Endodermal cell (in vitro differentiated cells): ENCODE measurements around the gene SEH1L. TPM values are rescaled to one million over a fixed set of nuclear protein-coding genes. Genes with fewer than 3 reads are reported as not detected.
A peak's percentile ranks its signal among the peaks of the same experiment; 100 is the strongest.

ENCODE experiments used
- DNase-seq: peaks from one replicate; pipeline ENCODE4 v3.0.0-alpha.2; 2017
- H3K27ac ChIP-seq: 2 replicates; pipeline ENCODE4 v1.5.1; 2013; ENCODE audit warnings: mild to moderate bottlenecking, low read depth, low read length, moderate library complexity
- H3K27me3 ChIP-seq: 2 replicates; pipeline ENCODE4 v1.6.1; 2013; ENCODE audit warnings: mild to moderate bottlenecking, low read length, moderate library complexity; ENCODE audit not compliant: insufficient read depth, control insufficient read depth, poor library complexity, severe bottlenecking
- H3K36me3 ChIP-seq: 2 replicates; pipeline ENCODE4 v1.7.0; 2013; ENCODE audit warnings: mild to moderate bottlenecking, low read length, moderate library complexity; ENCODE audit not compliant: control insufficient read depth, insufficient read depth
- H3K4me1 ChIP-seq: one replicate; pipeline ENCODE4 v1.7.0; 2013; ENCODE audit warnings: low read length; ENCODE audit not compliant: control insufficient read depth, insufficient read depth
- H3K4me3 ChIP-seq: 2 replicates; pipeline ENCODE4 v1.5.1; 2013; ENCODE audit warnings: mild to moderate bottlenecking, low read length, moderate library complexity
- H3K9ac ChIP-seq: 2 replicates; pipeline ENCODE4 v1.6.1; 2013; ENCODE audit warnings: mild to moderate bottlenecking, low read length, moderate library complexity; ENCODE audit not compliant: poor library complexity, severe bottlenecking; ENCODE audit errors: extremely low read depth
- H3K9me3 ChIP-seq: 2 replicates; pipeline ENCODE4 v1.6.1; 2013; ENCODE audit warnings: mild to moderate bottlenecking, low read length, moderate library complexity; ENCODE audit not compliant: control insufficient read depth
- H3K27ac Mint-ChIP-seq: 2 replicates; pipeline ENCODE4 v1.8.0; 2020; ENCODE audit warnings: mixed read lengths
- H3K27me3 Mint-ChIP-seq: 2 replicates; pipeline ENCODE4 v1.8.0; 2021; ENCODE audit warnings: mild to moderate bottlenecking, mixed read lengths; ENCODE audit not compliant: insufficient read depth
- H3K36me3 Mint-ChIP-seq: 2 replicates; pipeline ENCODE4 v1.8.0; 2020; ENCODE audit warnings: low read depth, mixed read lengths
- H3K4me1 Mint-ChIP-seq: 2 replicates; pipeline ENCODE4 v1.8.0; 2020; ENCODE audit warnings: mixed read lengths
- H3K4me3 Mint-ChIP-seq: 2 replicates; pipeline ENCODE4 v1.8.0; 2020; ENCODE audit warnings: mild to moderate bottlenecking, moderate library complexity, mixed read lengths
- H3K9me3 Mint-ChIP-seq: 2 replicates; pipeline ENCODE4 v1.8.0; 2020; ENCODE audit warnings: mild to moderate bottlenecking, mixed read lengths
- WGBS, 2 experiments: methylation state at CpG; one replicate each; pipeline versions ENCODE4 v1.1.5 to v1.1.7; 2013; ENCODE audit warnings: missing lambda C conversion rate in 2 of 2, mixed read lengths in 1 of 2; ENCODE audit not compliant: insufficient coverage in 1 of 2, insufficient read length in 1 of 2; 5-methylcytosine and 5-hydroxymethylcytosine counted together
- total RNA-seq, 2 donors: library from RNA; stranded (reverse); fragmentation: NEBNext Ultra II Directional in 1 of 2; extraction: Animal tissue kit (Norgen Biotek cat#: 25700) in 1 of 2; gene quantifications; 2 replicates in 1 of 2; 3 replicates in 1 of 2; pipeline ENCODE4 v1.2.1, GENCODE V29; 2021
- TF ChIP-seq, protein P1 (sequence below): fragments of 200-600 bp; sonication (generic); conservative IDR thresholded peaks from 2 replicates; pipeline ENCODE4 v1.5.0; 2021; ENCODE audit warnings: antibody characterized with exemption, mild to moderate bottlenecking

The SEH1L gene
- total RNA-seq, 2 donors from 2014 or later: 58.4 to 63.0 TPM

GRCh38 chr18:12930376-12930775 is 17.4 kb upstream of the SEH1L start:
- no peaks in the 10 kb centered on the region for H3K9me3 ChIP-seq
- Mint-ChIP-seq H3K36me3 (no peaks in the 10 kb centered on the region), H3K4me1 (peaks cover 8% of the 10 kb centered on the region), H3K4me3 (no peak overlapping the region), H3K27ac (no peak overlapping the region), H3K9me3 (no peaks in the 10 kb centered on the region), H3K27me3 (no peaks in the 10 kb centered on the region)
- peak; percentile 4 for DNase-seq
- H3K4me3 ChIP-seq: no peak overlapping the region
- no peak overlapping the region for H3K9ac ChIP-seq
- TF ChIP-seq, protein P1, sequence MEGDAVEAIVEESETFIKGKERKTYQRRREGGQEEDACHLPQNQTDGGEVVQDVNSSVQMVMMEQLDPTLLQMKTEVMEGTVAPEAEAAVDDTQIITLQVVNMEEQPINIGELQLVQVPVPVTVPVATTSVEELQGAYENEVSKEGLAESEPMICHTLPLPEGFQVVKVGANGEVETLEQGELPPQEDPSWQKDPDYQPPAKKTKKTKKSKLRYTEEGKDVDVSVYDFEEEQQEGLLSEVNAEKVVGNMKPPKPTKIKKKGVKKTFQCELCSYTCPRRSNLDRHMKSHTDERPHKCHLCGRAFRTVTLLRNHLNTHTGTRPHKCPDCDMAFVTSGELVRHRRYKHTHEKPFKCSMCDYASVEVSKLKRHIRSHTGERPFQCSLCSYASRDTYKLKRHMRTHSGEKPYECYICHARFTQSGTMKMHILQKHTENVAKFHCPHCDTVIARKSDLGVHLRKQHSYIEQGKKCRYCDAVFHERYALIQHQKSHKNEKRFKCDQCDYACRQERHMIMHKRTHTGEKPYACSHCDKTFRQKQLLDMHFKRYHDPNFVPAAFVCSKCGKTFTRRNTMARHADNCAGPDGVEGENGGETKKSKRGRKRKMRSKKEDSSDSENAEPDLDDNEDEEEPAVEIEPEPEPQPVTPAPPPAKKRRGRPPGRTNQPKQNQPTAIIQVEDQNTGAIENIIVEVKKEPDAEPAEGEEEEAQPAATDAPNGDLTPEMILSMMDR: no peak
- H3K36me3 ChIP-seq: no peaks in the 10 kb centered on the region
- WGBS, 2 experiments: 92 to 100% methylated on average over 1 to 3 of the region's 3 CpGs
- no peak overlapping the region for H3K27ac ChIP-seq
- no peaks in the 10 kb centered on the region for H3K4me1 ChIP-seq
- no peaks in the 10 kb centered on the region for H3K27me3 ChIP-seq

DNA sequence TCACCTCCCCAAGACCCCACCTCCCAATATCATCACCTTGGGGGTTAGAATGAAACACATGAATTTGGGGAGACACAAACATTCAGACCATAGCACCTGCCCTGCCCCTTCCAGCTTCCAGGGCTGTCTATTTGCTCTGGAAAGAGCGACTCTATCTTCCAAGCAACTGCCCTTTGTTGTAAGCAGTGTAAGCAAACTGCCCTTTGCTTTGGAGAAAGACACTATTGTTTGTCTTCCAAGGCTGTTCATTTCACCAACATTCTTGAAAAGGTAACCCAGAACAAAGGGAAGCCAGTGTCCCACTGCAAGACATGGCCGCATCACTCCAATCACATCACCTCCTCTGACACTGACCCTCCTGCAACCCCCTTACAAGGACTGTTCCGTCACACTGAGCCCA is 16.9 kb upstream of the SEH1L start:
- Histone ChIP-seq H3K4me1 (no peaks in the 10 kb centered on the region), H3K27me3 (no peaks in the 10 kb centered on the region), H3K9ac (no peak overlapping the region), H3K36me3 (no peaks in the 10 kb centered on the region), H3K9me3 (no peaks in the 10 kb centered on the region), H3K27ac (no peak overlapping the region), H3K4me3 (no peak overlapping the region)
- Mint-ChIP-seq H3K4me1 (peaks cover 8% of the 10 kb centered on the region), H3K27me3 (peaks cover under 1% of the 10 kb centered on the region), H3K27ac (no peak overlapping the region), H3K4me3 (no peak overlapping the region), H3K9me3 (no peaks in the 10 kb centered on the region), H3K36me3 (no peaks in the 10 kb centered on the region)
- WGBS, 2 experiments: 81 to 83% methylated on average over 3 of the region's 3 CpGs
- DNase-seq: peak; percentile 17
- TF ChIP-seq, protein P1: no peak

DNA sequence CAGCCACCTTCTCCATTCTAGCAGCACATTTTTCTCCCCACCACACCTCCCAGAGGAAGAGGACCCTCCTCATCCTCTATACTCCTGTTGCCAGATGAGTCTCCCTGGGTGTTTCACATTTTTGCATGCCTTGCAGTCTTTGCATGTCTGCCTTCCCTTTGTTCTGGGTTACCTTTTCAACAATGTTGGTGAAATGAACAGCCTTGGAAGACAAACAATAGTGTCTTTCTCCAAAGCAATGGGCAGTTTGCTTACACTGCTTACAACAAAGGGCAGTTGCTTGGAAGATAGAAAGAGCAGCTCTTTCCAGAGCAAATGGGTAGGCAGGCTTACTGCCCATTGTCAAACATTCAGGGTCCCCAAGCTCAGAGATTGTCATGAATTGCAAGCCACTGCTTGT is 14.5 kb upstream of the SEH1L start:
- peaks cover 3% of the 10 kb centered on the region for H3K4me1 ChIP-seq
- TF ChIP-seq, protein P1: no peak
- H3K4me3 ChIP-seq: no peak overlapping the region
- H3K36me3 ChIP-seq: no peaks in the 10 kb centered on the region
- no peaks in the 10 kb centered on the region for H3K9me3 ChIP-seq
- H3K36me3 Mint-ChIP-seq: no peaks in the 10 kb centered on the region
- H3K27me3 ChIP-seq: no peaks in the 10 kb centered on the region
- H3K9me3 Mint-ChIP-seq: no peaks in the 10 kb centered on the region
- peaks cover 3% of the 10 kb centered on the region for H3K27me3 Mint-ChIP-seq
- no peak overlapping the region for H3K9ac ChIP-seq
- H3K27ac Mint-ChIP-seq: no peak overlapping the region
- H3K27ac ChIP-seq: no peak overlapping the region
- DNase-seq: no peak
- no peak overlapping the region for H3K4me3 Mint-ChIP-seq
- H3K4me1 Mint-ChIP-seq: peaks cover 20% of the 10 kb centered on the region
